KBM-7 (cell line): ENCODE measurements around the gene HLF.

ENCODE experiments used
- DNase-seq: peaks from one replicate; pipeline ENCODE4 v3.0.0-alpha.2; 2015
- in situ Hi-C: fragments of 300-500 bp; cut with MboI; formaldehyde crosslinking; loops from 2 replicates; pipeline ENCODE4 v1.14.3; 2020; ENCODE audit warnings: low sequenced_read_pairs, low pct_unique_long_range_greater_than_20kb, mixed read lengths

Gene HLF

DNA sequence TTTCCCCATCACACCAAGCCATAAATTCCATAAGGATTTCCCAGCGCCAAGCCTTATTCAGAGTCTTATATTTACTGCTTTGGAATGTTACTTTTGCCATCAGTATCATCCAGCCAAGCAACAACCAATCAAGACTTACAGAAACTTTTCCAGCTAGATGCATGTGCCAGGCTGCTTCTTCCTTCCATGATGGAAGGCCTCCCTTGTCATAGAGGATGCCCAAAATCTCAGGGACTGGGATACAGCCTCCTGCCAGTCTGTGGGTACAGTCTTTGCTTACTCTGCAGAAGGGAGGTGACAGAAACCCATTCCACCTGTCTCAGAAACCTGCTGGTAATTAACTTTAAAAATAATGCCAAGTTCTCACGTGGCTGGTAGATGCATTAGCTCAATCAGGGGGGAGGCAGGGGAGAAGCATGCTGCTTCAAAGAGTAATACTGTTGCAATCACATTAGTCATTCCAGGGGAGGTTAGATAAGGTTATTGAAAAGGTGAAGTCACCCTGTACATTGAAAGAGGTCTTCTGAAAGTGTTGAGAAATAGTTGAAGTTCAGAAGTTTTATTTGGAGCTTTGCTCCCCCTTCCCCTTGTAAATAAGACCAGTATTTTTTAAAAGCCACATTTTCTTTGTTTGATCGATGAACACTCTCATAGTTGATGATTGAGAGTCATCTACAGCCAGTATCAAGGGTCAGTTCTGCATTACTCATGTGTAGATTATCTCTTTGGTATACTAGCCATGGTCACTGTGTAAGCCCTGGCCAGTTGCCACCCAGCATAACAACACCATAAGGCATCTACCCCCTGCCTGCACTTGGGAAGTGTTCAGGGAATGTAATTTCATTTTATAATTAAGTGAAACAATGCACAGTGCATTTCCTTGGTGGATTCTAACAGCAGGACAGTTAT, 22.2 kb downstream of the HLF start:
- in situ Hi-C loops = no loop called here
- no peak for DNase-seq

DNA sequence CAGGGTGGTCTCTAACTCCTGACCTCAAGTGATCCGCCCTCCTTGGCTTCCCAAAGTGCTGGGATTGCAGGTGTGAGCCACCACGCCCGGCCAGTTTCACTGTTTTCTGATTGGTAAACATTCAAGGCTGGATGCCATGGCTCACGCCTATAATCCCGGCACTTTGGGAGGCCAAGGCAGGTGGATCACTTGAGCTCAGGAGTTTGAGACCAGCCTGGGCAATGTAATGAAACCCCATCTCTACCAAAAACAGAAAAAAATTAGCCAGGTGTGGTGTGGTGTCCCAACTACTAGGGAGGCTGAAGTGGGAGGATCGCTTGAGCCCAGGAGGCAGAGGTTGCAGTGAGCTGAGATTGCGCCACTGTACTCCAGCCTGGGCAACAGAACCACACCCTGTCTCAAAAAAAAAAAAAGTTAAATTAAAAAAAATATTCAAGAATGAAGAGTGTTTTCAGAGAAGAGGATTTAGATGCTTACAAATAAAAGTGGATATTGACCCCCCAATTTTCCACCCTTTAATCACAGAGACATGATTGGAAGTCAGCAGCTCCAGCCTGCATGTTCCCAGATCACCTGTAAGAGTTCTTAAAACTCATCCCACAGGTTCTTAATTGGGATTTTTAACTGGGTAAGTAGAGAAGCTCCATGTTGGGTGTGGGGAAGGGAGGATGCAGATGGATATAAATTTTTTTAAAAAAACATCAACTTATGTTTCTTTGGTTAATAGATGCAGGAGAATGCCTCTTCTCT, 23.8 kb downstream of the HLF start:
- in situ Hi-C loops = no loop called here
- DNase-seq = no peak

DNA sequence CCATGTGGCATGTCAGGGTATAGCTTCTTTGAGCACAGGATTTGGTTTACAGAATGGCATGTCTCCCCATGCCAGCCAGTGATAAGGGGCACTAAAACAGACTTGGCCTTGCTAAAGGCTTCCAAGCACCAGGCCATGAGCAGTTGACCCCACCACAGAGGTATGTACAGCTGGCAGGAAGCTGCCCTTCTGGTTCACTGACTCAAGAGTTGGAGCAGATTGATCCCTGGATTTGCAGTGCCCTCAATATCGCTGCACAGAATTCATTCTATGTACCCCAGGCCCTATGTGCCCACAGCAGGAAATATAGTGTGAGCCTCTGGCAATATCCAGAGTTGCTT, 24.3 kb downstream of the HLF start:
- DNase-seq = no peak
- in situ Hi-C loops = no loop called here

DNA sequence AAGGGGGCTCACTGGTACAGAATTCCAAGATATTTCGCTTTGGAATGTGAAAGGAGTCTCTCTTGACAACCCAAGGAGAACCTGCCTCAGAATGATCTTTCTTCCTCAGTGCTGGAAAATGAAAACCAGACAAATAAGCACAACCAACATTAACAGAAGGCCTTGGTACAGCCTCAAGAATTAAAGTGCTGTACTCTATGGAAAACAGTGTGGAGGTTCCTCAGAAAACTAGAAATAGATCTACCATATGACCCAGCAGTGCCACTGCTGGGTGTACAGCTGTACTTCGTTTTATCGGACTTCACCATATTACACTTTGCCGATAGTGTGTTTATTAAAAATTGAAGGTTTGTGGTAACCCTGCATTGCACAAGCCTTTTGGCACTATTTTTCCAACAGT, 25.2 kb downstream of the HLF start:
- in situ Hi-C loops = no loop called here
- no peak for DNase-seq

DNA sequence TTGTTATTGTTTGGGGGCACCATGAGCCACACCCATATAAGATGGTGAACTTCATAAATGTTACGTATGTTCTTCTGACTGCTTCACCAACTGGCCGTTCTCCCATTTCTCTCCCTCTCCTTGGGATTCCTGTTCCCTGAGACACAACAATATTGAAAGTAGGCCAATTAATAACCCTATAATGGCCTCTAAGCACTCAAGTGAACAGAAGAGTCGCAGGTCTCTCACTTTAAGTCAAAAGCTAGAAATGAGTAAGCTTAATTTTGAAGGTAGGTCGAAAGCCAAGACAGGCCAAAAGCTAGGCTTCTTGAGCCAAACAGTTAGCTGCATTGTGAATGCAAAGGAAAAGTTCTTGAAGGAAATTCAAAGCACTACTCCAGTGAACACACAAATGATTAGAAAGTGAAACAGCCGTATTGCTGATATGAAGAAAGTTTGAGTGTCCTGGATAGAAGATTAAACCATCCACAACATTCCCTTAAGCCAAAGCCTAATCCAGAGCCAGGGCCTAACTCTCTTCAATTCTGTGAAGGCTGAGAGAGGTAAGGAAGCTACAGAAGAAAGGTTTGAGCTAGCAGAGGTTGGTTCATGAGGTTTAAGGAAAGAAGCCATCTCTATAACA, 25.8 kb downstream of the HLF start:
- in situ Hi-C loops = no loop called here
- no peak for DNase-seq

DNA sequence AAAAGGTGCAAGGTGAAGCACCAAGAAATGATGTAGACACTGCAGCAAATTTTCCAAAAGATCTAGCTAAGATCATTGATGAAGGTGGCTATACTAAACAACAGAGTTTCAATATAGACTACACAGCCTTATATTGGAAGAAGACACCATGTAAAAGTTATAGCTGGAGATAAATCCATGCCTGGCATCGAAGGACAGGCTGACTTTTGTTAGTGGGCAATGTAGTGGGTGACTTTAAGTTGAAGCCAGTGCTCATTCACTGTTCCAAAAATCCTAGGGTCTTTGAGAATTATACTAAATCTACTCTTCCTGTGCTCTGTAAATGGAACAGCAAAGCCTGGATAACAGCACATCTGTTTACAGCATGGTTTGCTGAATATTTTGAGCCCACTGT, 26.4 kb downstream of the HLF start:
- in situ Hi-C loops = no loop called here
- DNase-seq = no peak

DNA sequence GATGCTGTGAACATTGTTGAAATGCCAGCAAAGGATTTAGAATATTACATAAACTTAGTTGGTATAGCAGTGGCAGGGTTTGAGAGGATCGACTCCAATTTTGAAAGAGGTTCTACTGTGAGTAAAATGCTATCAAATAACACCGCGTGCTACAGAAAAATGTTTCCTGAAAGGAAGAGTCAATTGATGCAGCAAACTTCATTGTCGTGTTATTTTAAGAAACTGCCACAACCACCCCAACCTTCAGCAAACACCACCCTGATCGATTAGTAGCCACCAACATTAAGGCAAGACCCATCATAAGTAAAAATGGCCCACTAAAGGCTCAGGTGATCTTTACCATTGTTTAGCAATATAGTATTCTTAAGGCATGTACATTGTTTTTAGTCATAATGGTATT, 27.3 kb downstream of the HLF start:
- in situ Hi-C loops = no loop called here
- no peak for DNase-seq

DNA sequence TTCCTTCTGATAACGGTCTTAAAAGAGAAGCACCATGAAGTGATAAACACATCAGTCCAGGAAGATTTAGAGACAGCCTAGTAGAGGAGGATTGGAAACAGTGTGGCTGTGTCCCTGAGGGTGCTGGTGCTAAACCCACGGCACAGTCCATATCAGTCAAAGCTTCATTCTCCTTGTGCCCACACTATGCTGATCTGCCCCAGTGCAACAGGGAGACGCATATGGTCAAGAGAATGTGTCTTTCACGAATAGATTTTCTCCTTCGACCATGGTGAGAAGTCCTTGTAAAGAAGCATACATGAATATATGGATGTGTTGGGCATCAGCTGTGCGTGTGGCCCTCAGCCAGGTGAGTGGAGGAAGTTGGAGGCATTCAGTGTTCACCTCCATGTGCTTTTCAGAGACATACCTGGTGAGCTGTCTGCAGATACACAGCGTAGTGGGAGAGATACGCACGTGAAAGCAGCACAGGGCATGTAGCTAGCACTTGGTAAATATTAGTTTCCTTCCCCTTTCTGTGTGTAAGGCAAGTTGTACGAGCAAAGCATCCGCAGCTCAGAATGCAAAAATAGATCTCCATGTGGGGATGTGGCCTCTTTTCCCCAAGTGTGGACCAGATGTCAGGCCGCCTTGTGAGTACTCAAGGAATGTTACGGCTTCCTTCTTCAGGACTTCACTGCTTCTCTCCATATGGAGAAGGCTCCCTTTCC, 29.4 kb downstream of the HLF start:
- peak; percentile 58 for DNase-seq
- in situ Hi-C loops = no loop called here

DNA sequence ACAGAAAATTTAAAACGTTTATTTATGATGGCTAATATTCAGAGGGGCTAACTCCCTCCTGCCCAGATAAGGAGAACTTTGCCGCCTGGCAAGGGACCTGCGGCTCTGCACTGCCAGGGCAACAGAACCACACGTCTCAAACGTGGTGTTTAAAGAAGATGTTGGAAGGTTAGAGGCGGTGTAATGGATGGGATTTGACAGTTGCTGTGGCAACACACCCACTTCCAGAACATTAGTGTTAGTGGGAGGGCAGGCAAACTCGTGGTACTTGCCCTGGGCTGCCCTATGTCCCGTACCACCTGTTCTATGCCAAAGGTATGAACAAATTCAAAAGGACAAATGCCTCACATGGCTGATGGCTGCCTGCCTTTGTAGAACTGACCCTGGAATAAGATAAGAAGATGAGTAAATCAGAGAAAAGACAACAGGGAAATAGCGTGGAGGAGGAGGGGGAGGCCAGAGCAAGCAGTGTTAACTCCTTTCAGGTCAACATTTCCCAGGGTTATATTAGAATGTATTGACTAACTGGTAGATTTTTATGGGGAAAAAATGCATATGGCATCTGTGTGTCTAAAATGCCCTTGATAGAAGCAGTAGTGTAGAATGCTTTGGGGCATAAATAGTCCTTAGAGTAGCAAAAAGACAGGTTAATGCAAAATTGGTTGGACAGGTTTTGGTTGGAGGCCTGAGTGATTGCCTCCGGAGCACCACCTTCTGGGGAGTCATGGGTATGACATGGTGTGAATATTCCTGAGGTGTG, 30.8 kb downstream of the HLF start:
- peak; percentile 81 for DNase-seq
- in situ Hi-C loops = no loop called here

DNA sequence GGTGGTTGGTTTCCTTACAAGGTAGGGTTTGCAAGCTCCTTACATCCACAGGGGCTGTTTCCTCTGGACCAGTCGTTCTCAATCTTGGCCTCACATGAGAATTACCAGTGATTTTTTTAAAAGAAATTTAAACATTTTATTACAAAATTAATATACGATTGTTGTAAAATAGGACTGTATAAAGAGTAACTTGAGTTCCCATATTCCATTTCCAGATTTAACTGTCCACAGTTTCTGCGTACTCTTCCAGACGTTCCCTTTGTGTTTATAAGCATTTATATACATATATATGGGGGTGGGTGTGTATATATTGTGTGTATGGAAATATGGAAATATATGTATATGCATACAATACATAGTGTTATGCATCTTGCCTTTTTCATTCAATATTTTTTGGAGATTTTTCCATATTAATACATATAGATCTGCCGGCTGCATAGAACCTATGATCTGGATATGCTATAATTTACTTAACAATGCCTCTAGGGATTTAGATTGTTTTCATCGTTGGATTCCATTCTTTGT, 31.5 kb downstream of the HLF start:
- DNase-seq = no peak
- in situ Hi-C loops = no loop called here

DNA sequence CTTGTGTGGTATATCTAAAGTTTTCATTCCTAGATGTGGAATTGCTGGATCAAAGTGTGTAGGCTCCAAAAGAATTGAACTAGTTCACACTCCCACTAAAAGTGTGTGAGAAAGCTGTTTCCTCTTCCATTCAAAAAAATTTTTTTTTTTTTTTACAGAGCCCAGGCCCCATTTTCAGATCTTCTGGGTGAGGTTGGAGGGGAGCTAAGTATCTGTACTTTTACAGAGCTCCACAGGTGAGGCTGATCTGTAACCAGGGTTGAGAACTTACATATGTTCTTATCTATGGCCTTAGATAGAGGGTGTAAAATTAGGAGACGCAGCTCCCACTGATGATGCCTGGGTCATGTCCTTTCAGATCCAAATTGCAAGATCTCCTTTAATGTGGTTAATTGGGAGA, 31.9 kb downstream of the HLF start:
- DNase-seq = no peak
- in situ Hi-C loops = no loop called here

DNA sequence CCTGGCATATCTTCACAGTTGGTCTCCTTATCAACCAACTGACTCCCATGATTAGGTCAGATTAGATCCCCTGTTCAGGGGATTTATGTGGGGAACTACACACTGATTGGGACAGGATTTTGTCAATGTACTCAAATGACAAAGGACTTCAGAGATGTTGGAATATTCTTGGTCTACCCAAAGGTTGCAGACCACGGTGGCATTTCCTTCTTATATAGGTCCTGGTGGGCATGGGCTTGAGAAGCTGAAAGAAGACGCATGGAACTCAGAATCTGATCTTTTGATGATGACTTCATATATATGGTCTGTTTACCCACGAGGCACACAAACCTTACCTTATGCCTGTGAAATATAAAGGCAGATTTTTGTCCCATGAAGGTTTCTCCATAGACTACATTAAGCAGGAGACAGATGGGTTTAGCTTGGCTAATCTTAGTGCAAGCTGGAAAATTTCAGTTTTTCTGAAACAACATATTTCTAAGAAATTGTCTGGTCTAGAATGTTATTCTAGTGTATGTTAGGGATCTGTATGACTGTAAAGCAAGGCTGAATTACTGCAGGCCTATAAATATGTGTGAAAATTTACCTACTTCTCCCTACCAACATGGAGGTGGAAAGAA, 33.5 kb downstream of the HLF start:
- no peak for DNase-seq
- in situ Hi-C loops = no loop called here

DNA sequence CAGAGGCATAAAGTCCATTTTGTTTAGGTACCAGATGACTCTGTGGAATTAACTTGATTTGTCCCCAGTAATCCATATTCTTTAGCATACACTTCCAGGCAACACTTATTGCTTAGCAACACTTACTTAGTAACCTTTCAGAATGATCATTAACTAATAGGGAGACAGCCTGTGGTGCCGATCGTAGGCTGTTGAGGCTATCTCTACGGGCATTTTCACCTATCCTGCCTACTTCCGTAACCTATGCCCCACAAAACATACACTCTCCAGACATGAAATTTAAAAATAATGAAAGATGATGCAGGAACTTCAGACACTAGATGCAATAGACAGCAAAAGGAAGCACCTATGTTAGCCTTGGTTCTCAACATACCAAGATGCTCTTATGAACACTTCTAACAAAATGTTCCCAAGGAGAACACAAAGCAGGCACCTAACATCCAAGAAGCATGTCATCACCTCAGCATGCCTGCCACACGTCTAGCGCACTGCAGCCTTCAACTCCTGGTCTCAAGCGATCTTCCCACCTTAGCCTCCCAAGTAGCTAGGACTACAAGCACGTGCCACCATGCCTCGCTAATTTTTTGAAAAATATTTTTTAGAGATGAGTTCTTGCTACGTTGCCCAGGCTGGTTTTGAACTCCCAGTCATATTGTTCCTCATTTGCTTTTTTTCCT, 34.5 kb downstream of the HLF start:
- DNase-seq = no peak
- in situ Hi-C loops = no loop called here

DNA sequence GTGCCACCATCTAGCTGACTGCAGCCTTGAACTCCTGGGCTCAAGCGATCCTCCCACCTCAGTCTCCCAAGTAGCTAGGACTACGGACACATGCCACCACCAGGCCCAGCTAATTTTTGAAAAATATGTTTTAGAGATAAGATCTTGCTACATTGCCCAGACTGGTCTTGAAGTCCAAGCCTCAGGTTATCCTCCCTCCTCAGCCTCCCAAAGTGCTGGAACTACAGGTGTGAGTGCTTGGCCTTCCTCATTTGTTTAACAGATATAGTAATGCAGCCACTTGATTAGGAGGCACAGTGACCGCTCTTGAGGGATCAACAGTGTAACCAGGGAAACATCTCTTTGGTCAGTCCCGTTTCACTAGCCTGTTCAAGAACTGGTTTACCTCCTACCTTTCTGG, 35.1 kb downstream of the HLF start:
- in situ Hi-C loops = no loop called here
- DNase-seq = no peak

DNA sequence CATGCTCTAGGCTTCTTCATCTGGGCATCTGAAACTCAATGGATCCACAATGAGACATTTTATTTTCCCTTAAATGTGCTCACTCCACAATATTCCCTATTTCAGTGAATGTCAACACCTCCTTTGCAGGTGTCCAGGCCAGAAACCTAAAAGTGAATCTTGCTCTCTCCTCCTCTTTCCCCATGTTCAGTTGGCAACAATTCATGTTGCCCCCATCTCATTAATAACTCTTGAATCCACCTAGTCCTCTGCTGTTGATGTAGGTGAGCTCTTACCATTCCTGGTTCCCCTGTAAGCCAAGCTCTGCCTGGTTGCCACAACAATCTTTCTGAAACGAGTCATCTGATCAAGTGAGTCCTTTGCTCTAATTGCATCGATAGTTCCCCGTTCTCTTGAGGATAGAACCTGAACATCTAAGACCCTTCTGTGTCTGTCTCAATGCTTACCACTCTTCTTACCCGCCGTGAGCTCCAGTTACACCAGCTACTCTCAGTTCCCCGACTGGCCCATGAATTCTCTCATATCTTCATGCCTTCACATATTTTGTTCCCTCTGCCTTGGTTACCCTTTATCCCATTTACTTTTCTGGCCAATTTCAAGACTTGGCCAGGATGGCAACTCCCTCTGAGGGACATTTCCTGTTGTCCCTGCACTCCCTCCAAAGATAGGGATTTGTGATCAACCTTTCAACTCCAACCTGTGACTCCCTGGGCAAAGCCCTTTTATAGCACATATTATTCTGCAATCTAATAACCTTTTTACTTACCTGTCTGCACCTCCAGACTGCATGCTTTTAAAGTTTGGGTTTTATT, 35.9 kb downstream of the HLF start:
- no peak for DNase-seq
- in situ Hi-C loops = no loop called here

DNA sequence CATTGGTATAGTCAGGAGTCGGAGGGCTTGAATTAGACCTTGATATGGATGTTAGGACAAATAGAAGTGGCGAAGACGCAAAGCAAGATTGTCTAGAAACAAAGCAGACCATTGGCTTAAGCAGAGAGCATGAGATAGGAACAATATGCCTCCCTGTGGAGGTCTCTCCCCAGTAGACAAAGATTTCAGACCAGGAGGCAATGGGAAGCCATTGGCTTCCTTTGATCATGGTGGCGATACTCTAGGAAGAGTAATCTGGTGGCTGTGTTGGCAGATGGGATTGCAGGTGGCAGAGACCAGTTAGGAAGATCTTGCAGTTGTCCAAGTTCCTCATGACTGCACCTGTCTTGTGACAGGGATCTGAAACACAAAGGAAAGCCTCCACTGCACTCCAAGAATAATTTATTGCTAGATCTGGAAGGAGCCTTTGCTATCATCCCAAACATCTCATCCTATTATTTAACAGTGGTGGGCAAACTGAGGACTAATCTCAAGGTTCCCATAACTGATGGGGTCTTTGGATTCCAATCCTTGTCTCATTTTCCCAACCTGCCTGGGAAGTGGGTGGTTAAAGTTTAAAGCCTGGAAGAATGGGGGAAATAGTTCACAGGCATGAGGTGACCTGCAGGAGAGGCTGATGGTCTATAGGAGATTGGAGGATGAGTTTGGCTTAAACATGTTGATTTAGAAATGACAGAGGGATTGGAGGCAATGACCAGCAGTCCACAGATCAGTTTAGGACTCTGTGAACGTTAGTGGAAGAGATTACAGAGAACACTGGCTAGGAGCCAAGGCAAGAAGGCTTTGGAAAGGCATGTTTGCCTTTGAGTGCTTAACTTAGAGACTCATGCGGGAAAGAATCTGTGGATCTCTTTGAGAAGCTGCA, 37.0 kb downstream of the HLF start:
- no peak for DNase-seq
- in situ Hi-C loops = no loop called here
